Prostate gland (tissue), 2 donors: Measurements from ENCODE around the gene RAET1E.

ENCODE experiments used
- POLR2AphosphoS5 ChIP-seq: sonication (generic); formaldehyde crosslinking; IDR thresholded peaks from one replicate; pipeline ENCODE4 v1.6.1; 2017; ENCODE audit warnings: antibody characterized with exemption
- TF ChIP-seq, protein P1 (sequence below), 4 experiments: fragments of 200-600 bp in 2 of 4; fragments of 450-650 bp in 2 of 4; sonication (generic) in 2 of 4; IDR thresholded peaks; 1 replicate in 3 of 4; 2 replicates in 1 of 4; pipeline ENCODE4 v1.5.1; 2016 to 2019; ENCODE audit warnings: antibody characterized with exemption in 4 of 4, mild to moderate bottlenecking in 2 of 4, moderate library complexity in 2 of 4

DNA sequence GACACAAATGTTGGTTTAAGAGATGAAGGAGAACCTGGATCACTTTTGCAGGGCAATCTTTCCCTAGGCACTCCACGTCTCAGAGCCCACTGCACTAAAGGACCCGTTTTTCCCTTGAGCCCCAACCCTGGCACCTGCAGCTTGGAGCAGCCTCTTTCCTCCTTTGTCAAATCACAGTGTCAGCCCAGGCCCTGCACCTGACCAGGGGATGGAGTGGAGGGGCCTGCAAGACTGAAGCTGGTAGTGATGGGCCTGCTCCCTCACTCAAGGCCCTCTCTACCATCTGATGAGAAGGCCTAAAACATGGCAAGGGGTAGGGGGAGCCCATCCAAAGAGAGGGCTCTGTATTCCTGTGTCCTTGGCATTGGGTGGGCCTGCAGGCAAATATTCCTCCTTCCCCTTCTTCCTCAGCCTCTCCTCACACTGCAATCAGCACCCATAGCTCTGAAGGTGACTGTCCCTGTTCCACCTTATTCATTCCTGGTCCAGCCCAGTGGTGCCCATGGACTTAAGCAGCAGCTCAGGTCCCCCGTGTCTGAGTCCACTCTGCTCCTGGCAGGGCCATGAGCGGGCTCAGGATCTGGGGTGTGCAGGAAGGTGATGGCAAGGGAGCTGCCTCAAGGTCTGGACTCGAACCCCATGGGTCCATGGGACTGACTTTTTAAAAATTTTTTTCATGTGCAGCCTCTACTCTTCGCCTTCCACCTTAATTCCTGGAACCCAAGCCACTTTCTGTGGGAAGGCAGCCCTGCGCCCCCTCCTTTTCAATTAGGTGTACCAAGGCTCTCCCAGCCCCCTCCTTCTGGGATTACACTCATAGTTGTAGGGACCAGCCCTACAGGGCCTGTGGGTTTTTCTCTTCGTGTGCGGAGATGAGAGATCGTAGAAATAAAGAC lies 18.3 kb upstream of the RAET1E start:
- TF ChIP-seq, protein P1, sequence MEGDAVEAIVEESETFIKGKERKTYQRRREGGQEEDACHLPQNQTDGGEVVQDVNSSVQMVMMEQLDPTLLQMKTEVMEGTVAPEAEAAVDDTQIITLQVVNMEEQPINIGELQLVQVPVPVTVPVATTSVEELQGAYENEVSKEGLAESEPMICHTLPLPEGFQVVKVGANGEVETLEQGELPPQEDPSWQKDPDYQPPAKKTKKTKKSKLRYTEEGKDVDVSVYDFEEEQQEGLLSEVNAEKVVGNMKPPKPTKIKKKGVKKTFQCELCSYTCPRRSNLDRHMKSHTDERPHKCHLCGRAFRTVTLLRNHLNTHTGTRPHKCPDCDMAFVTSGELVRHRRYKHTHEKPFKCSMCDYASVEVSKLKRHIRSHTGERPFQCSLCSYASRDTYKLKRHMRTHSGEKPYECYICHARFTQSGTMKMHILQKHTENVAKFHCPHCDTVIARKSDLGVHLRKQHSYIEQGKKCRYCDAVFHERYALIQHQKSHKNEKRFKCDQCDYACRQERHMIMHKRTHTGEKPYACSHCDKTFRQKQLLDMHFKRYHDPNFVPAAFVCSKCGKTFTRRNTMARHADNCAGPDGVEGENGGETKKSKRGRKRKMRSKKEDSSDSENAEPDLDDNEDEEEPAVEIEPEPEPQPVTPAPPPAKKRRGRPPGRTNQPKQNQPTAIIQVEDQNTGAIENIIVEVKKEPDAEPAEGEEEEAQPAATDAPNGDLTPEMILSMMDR (IDR thresholded peaks at IDR 0.05): no peak
- no peak for TF ChIP-seq POLR2AphosphoS5
